Epithelial cell of prostate (primary cell): ENCODE results near the gene IQCF2.
"Not testable (repeated sequence)": the region's sequence is repeated elsewhere in the genome, so short reads cannot be mapped to it uniquely, and the experiment has no call there.

Source experiments
- DNase-seq: peaks from one replicate; pipeline ENCODE4 v3.0.0-alpha.2; 2011; ENCODE audit warnings: low read depth, low spot score
- H3K27ac ChIP-seq: fragments of 450-650 bp; 2 replicates; pipeline ENCODE4 v1.5.1; 2017; ENCODE audit warnings: mild to moderate bottlenecking

IQCF2 gene

DNA sequence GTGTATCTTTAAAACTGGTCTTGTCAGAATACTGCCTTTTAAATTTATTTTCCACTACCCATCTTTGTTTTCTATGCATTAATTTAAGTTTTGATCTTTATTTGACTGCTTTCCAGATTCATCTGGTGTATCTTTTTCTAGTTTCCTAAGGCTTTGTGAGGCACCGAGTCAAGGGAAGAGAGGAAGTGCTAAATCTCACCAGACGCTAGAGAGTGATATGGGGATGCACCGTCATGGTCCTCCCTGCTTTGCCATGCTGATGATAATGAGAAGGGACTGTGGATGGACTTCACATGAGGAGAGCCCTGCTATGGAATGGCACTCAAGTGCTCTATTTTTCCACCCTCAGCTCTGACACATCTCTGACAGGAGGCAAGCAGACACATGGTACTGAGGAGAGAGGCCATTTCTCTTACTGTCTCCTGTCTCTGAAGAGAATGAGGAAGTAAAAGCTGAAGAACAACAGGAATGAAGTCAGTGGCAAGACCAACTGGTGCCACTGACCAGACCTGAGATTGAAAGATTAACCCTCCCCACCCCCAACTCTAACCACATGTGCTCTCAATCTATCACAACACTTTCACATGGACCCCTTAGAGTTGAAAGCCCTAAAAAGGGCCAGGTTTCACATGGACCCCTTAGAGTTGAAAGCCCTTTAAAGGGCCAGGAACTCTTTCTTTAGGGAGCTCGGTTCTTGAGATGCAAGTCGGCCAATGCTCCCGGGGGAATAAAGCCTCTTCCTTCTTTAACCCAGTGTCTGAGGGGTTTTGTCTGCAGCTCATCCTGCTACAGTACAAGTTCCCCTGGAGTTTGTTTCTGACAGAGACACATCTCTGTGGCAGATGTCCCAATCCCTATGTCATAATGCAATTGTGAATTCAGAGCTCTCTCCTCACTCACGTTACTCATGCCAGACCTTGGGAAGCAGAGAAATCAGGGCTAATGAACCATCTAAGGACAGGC is at the start of gene IQCF2:
Gene IQCF2 (plus strand): TSS at position 913 of the 963 bp plus-strand sequence. CDS start 52 bp downstream, outside the sequence.
- H3K27ac ChIP-seq: no peak within 1 kb of the TSS
- no peak for DNase-seq

DNA sequence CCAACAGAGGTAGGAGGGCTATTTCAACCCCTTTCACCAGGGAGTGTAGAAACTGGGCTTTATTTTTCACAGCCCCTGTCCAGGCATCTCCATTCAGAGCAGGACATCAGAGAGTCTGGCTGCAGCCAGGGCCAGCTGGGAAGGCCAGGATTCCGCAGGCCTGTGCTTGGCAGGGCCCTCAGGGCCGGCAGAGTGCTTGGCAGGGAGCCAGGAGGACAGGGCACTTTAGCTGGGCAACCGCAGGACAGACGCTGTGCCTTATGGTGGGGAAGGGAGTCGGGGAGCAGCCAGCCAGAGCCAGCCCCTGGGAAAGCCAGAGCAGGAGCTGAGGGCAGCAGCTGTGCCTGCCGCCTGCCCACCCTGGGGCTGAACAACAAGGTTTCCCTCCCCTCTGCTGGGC is 47.9 kb upstream of the IQCF2 start:
- no peak for DNase-seq
- no peak overlapping the region for H3K27ac ChIP-seq

DNA sequence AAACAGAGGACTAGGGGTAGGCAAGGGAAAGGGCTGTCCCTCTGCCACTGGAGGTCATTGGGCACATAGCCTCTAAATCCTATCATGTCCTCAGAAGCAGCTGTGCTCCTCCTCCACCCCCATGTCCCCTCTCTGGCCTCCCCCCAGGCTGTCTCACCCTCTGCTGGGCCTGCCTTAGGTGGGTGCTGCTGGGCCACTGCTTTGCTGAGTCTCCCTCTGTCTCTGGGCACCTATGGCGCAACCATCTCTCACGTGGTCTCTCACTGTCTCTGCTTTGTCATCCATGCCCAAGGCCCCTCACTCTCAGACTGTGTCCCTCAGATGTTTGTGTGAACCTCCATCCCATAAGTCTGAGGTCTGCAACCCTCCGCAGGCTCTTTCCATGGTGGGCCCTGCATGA is 47.4 kb upstream of the IQCF2 start:
- no peak for DNase-seq
- no peak overlapping the region for H3K27ac ChIP-seq

DNA sequence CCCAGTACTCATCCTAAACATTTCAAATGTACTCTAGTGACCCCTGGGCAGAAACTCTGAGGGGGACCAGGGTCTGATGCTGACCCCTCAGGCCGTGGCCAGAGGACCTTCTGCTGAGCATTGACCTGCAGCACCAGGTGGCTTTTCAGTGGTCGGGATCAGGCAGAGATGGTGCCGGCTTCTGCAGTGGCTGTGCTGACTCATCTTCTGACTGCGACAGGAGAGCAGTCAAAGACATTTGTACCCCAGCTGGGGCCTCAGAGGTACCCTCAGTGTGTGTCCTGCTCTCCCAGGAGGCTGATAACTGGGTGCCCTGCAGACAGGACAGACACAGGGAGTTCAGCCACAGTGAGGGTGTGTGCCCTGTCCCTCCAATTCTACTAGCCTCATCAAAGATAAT is 45.8 kb upstream of the IQCF2 start:
- no peak overlapping the region for H3K27ac ChIP-seq
- no peak for DNase-seq

DNA sequence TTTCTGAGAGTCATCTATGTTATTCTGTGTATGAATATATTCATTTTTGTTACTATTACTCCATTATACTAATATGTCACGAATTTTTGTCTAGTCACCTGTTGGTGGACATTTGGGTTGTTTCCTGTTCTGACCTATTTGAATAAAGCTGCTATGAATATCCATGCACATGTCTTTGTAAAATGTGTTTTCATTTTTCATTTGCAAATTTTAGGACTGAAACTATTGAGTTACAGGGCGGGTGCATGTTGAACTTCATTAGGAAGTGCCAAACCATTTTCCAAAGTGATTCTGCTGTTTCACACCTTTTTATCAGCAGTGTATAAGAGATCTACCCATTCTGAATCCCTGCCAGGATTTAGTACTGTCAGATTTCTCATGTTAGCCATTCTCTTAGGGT is 44.7 kb upstream of the IQCF2 start:
- DNase-seq: no peak

DNA sequence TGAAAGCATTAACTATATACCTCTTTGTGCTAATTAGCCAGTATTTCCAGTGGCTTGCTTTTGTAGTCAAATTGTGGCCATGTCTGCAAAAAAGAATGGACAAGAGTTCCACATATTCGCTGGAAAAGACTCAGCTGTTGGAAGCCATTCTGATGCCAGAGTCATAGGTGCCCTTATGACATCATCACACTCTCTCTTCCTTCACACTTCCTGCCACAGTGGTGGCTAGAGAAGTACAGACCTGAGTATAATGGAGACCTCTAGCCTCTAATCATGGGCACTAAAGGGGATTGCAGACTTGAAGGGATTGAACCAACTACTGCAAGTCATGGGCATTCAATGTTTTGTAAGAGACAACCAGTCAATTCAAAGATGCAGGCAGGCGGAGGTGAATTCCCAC is 44.0 kb upstream of the IQCF2 start:
- no peak for DNase-seq
- H3K27ac ChIP-seq: no peak overlapping the region

More for the DNA sequence above, 44.7 kb upstream of the IQCF2 start:
- no peak overlapping the region for H3K27ac ChIP-seq

DNA sequence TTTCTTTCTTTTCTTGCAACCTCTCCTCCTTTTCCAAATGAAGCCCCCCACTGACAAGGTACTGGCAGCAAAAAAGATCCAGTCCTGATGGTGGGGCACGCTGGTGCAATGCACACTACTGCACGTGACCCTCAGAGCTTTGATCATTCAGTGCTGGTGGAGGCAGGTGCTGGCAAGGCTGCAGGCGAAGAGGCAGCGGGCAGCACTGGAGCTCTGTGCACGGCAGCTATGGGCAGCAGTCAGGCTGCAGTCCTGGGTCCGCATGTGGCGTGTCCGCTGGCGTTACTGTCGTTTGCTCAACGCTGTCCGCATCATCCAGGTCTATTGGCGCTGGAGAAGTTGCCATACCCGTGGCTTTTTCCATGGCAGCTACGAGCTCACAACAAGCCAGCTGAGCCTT is 42.3 kb upstream of the IQCF2 start:
- no peak for DNase-seq
- no peak overlapping the region for H3K27ac ChIP-seq

DNA sequence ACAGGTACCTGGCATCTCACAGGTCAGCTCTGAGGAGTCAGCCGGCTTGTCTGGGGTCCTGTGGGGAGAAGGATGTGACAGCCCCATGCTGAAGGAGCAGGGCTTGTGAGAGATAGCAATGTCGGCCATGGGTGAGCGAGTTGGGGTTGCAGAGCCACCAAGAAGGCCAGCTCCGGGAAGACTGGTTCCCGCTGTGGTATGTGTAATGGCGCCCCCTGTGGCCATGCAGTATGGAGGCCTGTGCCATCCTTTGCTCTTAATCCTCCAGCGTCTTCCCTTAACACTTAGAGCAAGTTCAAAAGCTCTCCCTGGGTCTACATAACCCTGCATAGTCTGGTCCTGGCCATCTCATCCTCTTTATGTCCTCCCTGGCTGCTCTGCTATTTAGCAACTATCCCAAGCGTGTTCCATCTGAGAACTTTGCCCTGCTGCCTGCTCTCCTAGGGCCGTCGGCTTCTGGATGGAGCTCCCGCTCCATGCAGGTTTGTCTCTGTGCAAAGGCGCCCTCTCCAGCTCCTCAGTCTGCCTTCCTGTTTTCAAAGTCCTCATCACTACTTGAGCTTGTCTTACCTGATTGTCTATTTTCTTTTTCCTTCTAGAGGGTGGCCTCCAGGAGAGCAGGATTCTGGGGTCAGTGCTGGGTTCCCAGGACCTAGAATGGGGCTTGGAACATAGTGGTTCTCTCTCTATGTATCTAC is 41.6 kb upstream of the IQCF2 start:
- no peak for DNase-seq

DNA sequence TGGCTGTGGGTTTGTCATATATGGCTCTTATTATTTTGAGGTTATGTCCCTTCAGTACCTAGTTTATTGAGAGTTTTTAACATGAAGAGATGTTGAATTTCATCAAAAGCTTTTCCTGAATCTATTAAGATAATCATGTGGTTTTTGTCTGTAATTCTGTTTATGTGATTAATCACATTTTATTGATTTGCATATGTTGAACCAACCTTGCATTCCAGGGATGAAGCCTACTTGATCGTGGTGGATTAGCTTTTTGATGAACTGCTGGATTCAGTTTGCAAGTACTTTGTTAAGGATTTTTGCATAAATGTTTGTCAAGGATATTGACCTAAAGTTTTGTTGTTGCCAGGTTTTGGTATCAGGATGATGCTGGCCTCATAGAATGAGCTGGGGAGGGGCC is 33.1 kb upstream of the IQCF2 start:
- no peak overlapping the region for H3K27ac ChIP-seq
- DNase-seq: no peak

More for the DNA sequence above, 41.6 kb upstream of the IQCF2 start:
- H3K27ac ChIP-seq: no peak overlapping the region

DNA sequence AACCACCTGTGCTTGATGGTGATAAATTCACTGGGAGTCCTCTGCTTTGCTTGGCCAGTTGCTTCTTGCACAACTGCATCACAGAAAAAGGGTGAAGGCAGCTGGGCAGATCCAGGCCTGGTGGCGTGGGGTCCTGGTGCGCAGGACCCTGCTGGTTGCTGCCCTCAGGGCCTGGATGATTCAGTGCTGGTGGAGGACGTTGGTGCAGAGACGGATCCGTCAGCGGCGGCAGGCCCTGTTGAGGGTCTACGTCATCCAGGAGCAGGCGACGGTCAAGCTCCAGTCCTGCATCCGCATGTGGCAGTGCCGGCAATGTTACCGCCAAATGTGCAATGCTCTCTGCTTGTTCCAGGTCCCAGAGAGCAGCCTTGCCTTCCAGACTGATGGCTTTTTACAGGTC is 31.1 kb upstream of the IQCF2 start:
- H3K27ac ChIP-seq: no peak overlapping the region
- no peak for DNase-seq

DNA sequence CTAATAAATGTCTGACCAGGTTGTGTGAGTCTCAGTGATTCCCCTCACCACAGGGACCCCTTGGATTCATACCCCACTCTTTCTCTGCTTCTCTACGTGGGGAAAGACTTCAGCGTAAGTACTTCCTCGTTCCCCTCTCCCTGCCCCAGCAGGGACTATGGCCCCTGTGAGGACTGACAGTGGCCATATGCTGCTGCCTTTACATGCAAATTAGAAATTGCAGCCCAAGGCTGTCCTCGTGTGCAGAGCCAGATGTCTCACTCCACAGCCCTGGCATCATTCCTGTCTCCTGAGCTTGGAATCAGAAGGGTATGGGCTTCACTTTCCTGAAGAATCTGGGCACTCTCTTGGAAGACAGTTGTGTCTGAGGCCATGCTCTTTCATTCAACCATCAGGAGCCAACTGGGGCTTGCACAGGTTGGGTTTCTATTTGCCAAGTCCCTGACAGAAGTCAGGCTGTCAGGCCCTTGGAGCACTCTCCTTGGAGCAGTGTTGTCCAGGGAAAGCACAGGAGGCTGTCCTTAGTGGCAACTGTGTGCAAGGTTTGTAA is 30.5 kb upstream of the IQCF2 start:
- no peak overlapping the region for H3K27ac ChIP-seq
- no peak for DNase-seq

DNA sequence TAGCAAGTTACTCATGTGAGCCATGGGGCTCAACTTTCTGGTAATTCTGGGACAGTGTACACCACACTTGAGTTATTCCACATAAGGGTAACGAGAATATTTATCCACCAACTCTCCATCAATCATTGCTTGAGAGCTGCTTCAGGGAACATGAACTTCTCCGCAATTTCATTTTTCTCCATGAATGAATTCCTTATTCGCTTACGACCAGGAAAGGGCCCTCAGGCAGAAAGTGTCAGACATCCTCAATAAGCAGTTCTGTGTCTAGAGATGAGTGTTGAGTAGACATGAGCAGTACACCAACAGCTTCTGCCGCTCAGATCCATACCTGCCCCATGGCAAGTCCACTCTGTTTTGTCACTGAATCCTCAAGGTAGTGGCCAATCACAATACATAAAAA is 24.8 kb upstream of the IQCF2 start:
- no peak overlapping the region for H3K27ac ChIP-seq

DNA sequence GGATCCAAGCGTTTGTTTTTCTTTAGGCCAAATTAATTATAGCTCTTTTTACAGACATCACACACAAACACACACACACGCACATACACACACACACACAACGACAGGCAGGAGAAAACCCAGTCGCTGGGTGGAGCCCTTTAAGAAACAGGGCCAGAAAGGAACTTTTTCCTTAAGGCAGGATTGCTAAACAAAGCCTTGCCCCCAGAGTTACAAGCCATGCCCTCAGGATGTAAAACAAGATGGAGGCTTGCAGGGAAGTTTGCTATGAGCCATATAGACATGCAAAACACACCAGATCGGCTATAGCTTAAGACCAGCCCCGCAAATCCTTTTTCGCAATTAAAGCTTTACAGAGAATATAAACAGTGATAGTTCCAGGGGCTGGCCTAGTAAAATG is 16.3 kb upstream of the IQCF2 start:
- no peak for DNase-seq
- H3K27ac ChIP-seq: no peak overlapping the region

More for the DNA sequence above, 24.8 kb upstream of the IQCF2 start:
- no peak for DNase-seq

DNA sequence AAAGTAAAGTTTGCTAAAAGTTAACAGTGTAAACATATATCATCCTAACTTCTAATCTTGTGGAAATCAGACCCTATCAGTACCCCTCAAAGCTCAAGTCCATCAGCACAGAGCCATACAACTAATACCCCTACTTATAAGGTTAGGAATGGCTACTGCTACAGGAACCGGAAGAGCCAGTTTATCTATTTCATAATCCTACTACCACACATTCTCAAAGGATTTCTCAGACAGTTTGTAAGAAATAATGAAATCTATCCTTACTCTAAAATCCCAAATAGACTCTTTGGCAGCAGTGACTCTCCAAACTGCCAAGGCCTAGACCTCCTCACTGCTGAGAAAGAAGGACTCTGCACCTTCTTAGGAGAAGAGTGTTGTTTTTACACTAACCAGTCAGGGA is 6.0 kb upstream of the IQCF2 start:
- not testable (repeated sequence) for H3K27ac ChIP-seq, DNase-seq

DNA sequence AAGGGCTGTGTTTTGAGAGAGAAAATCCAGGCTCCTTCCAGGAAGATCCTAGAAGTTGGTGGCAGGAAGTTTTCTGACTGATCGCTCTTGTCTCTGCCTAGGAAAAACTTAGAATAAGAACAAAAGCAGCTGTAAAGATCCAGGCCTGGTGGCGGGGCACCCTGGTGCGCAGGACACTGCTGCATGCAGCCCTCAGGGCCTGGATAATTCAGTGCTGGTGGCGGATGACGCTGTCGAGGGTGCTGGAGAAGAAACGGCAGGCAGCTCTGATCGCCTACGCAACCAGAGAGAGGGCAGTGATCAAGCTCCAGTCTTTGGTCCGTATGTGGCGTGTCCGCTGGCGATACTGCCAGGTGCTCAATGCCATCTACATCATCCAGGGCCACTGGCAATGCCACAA is 1.5 kb downstream of the IQCF2 start:
- H3K27ac ChIP-seq: no peak overlapping the region
- no peak for DNase-seq

DNA sequence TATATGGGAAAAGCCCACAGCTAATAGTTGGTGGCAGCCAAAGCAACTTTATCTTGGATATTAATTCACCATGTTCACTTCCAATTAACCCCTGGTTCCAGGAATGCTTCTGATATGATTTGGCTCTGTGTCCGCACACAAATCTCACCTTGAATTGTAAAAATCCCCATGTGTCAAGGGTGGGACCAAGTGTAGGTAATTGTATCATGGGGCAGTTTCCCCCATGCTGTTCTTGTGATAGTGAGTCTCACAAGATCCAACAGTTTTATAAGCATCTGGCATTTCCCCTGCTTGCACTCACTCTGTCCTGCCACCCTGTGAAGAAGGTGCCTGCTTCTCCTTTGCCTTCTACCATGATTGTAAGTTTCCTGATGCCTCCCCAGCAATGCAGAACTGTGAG is 7.5 kb downstream of the IQCF2 start:
- not testable (repeated sequence) for DNase-seq, H3K27ac ChIP-seq

DNA sequence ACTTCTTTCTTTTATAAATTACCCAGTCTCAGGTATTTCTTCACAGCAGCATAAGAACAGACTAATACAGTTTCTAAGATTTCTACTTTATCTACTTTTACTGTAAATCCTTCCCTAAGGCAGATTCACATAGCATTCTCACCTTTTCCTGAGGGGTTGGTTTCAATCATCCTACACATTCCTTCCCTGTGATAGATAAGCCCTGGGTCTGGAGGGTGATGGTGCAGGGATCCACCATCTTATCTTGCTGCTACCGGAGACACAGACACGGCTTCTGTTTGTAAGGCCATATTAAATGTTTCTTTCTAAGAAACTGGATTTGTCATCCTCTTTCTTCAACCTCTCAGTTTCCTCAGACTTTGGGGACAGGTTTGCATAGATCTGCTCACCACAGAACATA is 7.9 kb downstream of the IQCF2 start:
- no peak for DNase-seq
- H3K27ac ChIP-seq: no peak overlapping the region

DNA sequence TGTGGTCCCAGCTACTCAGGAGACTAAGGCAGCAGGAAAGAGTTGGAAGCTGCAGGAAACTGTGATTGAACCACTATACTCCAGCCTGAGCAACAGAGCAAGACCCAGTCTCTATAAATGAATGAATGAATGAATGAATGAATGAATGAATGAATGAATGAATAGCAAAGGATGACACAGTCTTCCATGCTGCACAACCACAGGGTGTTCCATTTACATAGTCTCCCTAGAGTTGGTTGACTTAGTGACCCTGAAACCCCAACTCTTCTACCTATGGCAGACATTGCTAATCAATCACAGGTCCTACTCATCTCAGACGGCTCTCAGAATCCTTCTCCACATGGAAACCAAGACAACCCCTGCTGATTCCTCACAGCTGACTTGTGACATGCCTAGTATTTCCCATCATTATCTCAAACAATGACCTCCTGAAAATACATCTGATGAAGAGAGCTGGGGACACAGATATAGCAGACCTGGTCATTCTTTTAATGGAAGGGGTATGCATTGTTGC is 11.9 kb downstream of the IQCF2 start:
- no peak overlapping the region for H3K27ac ChIP-seq
- no peak for DNase-seq

DNA sequence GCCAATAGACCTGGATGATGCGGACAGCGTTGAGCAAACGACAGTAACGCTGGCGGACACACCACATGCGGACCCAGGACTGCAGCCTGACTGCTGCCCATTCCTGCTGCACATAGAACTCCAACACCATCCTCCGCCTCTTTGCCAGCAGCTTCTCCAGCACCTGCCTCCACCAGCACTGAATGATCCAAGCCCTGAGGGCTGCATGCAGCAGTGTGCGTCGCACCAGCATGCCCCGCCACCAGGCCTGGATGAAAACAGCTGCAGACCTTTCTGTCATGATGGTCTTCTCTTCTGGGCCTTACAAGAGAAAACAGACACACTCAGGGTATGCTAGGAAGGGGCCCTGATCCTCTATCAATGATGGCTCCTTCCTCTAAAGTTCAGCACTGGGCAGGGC is 12.5 kb downstream of the IQCF2 start:
- H3K27ac ChIP-seq: no peak overlapping the region
- DNase-seq: no peak

DNA sequence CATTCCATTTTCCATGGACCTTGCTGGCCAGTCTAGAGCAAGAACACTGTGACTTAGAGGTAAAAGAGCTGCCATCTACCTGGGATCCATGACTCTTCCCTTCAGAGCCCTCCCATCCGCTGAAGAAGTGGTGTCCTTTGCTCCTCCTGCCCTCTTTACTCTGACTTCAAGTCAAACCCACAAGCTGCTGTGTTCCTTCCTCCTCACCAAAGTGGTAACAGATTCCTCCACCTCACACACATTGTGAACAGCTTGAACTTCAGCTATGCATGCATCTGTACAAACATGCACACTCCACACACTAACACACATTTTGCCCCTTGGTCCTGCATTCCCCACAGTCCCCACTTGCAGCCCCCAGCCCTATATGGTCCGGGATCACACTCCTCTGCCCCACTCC is 13.0 kb downstream of the IQCF2 start:
- DNase-seq: no peak
- no peak overlapping the region for H3K27ac ChIP-seq

DNA sequence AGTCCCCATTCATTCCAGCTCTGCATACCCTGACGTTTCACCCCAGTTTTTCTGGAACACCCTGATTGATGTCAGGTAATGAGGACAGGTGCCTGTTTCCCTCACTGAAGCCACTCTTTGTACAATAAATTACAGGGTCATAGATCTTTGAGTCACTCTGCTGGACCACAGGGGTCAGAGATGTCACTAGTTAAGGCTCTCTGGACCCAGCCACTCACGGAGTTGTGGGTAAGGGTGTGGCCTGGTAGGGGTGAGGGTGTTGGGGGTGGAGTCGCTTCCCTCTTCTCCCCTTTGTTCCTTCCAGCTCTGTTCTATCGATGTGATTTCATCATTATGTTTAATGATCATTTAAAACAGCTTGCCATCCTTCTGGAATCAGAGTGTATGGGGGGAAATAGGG is 13.5 kb downstream of the IQCF2 start:
- H3K27ac ChIP-seq: no peak overlapping the region
- no peak for DNase-seq
